Measurements from ENCODE around the gene NSDHL.
A peak's percentile ranks its signal among the peaks of the same experiment; 100 is the strongest.

NSDHL gene

GRCh38 chrX:152915541-152916241 lies 84.8 kb downstream of the NSDHL start:
- peak; percentile 40 for DNase-seq

- DNase-seq = no peak
Measured at GRCh38 chrX:152917656-152918579, 87.1 kb downstream of the NSDHL start.

GRCh38 chrX:152918707-152919106 lies 87.8 kb downstream of the NSDHL start:
- DNase-seq = no peak
